Stomach (tissue), 9 donors: Measurements from ENCODE around the gene NHERF1. TPM values are rescaled to one million over a fixed set of nuclear protein-coding genes. Genes with fewer than 3 reads are reported as not detected.

Experiments used
- DNase-seq, 2 donors: peaks; one replicate each; pipeline versions ENCODE4 v3.0.0 to v3.0.0-alpha.2; 2013 to 2019
- H3K27ac ChIP-seq, 5 donors: fragments of 200-600 bp in 4 of 5; sonication (generic) in 4 of 5; one replicate each; pipeline ENCODE4 v1.5.1; 2013 to 2019; ENCODE audit warnings: mild to moderate bottlenecking in 1 of 5, moderate library complexity in 1 of 5
- H3K27me3 ChIP-seq, 3 donors: fragments of 200-600 bp; sonication (generic); one replicate each; pipeline ENCODE4 v1.5.1; 2017 to 2019; ENCODE audit warnings: mixed run types in 1 of 3
- H3K36me3 ChIP-seq, 4 donors: fragments of 200-600 bp; sonication (generic); 1 replicate in 3 of 4; 2 replicates in 1 of 4; pipeline ENCODE4 v1.5.1; 2016 to 2019
- H3K4me1 ChIP-seq, 4 donors: fragments of 200-600 bp; sonication (generic); one replicate each; pipeline ENCODE4 v1.5.1; 2016 to 2019
- H3K4me3 ChIP-seq, 4 donors: fragments of 200-600 bp; sonication (generic) in 3 of 4; one replicate each; pipeline ENCODE4 v1.5.1; 2016 to 2019; ENCODE audit warnings: mild to moderate bottlenecking in 1 of 4
- H3K9me3 ChIP-seq, 4 donors: fragments of 200-600 bp; sonication (generic); one replicate each; pipeline ENCODE4 v1.5.1; 2016 to 2019
- EP300 ChIP-seq: sonication (generic); formaldehyde crosslinking; IDR thresholded peaks from one replicate; pipeline ENCODE4 v1.6.1; 2017; ENCODE audit warnings: antibody characterized with exemption
- POLR2A ChIP-seq, 4 donors: fragments of 450-650 bp; IDR thresholded peaks; one replicate each; pipeline ENCODE4 v1.6.1; 2016; ENCODE audit warnings: antibody characterized with exemption in 4 of 4, control low read depth in 2 of 4, mild to moderate bottlenecking in 1 of 4, moderate library complexity in 1 of 4
- POLR2AphosphoS5 ChIP-seq, 3 donors: sonication (generic); formaldehyde crosslinking; IDR thresholded peaks; one replicate each; pipeline ENCODE4 v1.6.1; 2016; ENCODE audit warnings: antibody characterized with exemption in 3 of 3
- WGBS, 5 donors: extraction: QIAGEN DNeasy Blood & Tissue Kit in 3 of 5; methylation state at CpG; one replicate each; pipeline versions ENCODE4 v1.1.5 to v1.1.7; 2013 to 2018; 5-methylcytosine and 5-hydroxymethylcytosine counted together
- intact Hi-C: fragments of 100-400 bp; cut with DNase I; formaldehyde crosslinking; loops from one replicate; pipeline ENCODE4 v1.15.1; 2023; ENCODE audit warnings: low total_unique reads
- polyA plus RNA-seq, 3 donors: library from polyadenylated mRNA; stranded (reverse); fragments of 200-250 nt; gene quantifications; one replicate each; pipeline ENCODE4 v1.2.3, GENCODE V29; 2013
- total RNA-seq, 5 donors: library from RNA; depleted of rRNA; stranded (reverse); fragments of >200 nt; gene quantifications; one replicate each; pipeline versions ENCODE4 v1.1.0 to v1.2.3, GENCODE V29; 2014 to 2016
- TF ChIP-seq, protein P1 (sequence below), 7 experiments: fragments of 450-650 bp in 4 of 7; fragments of 200-600 bp in 3 of 7; sonication (generic) in 3 of 7; IDR thresholded peaks; one replicate each; pipeline ENCODE4 v1.5.1; 2016 to 2019; ENCODE audit warnings: antibody characterized with exemption in 7 of 7, control low read depth in 2 of 7, mild to moderate bottlenecking in 1 of 7
- donor health status: healthy with polysubstance abuse.
- donor health status: Bipolar disorder and iron deficiency.
- donor health status: healthy.

Gene NHERF1
- total and polyA plus RNA-seq, 8 donors: 14.9 to 152 (median 82.4) TPM

DNA sequence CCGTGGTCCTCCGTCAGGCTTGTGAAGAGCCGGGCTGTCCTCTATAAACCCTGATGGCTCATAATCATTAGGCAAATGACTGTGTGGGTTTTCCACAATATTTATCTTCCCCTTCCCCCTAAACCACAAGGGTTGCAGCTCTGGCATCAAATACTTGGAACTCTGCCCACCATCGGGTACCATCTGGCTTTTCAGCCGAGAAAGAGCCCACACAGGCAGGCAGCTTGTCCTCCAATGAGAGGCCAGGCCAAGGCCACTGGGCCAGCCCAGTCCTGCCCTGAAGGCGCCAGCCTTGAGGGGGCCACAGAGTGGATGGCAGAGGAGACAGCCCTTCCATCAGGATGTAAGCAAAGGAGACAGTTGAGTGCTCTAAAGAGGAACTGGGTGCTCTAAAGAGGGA, 59.5 kb downstream of the NHERF1 start:
- intact Hi-C loops: no loop called here
- H3K27me3 ChIP-seq: no peaks in the 10 kb centered on the region
- TF ChIP-seq EP300 (no peak), POLR2AphosphoS5 (IDR thresholded peaks at IDR 0.05) (no peak), POLR2A (IDR thresholded peaks at IDR 0.05) (no peak)
- TF ChIP-seq, protein P1, sequence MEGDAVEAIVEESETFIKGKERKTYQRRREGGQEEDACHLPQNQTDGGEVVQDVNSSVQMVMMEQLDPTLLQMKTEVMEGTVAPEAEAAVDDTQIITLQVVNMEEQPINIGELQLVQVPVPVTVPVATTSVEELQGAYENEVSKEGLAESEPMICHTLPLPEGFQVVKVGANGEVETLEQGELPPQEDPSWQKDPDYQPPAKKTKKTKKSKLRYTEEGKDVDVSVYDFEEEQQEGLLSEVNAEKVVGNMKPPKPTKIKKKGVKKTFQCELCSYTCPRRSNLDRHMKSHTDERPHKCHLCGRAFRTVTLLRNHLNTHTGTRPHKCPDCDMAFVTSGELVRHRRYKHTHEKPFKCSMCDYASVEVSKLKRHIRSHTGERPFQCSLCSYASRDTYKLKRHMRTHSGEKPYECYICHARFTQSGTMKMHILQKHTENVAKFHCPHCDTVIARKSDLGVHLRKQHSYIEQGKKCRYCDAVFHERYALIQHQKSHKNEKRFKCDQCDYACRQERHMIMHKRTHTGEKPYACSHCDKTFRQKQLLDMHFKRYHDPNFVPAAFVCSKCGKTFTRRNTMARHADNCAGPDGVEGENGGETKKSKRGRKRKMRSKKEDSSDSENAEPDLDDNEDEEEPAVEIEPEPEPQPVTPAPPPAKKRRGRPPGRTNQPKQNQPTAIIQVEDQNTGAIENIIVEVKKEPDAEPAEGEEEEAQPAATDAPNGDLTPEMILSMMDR (IDR thresholded peaks at IDR 0.05): no peak
- 58 to 79% (median 69%) methylated on average over 5 to 6 of the region's 6 CpGs for WGBS, 5 donors
- H3K4me3 ChIP-seq: no peak overlapping the region
- peaks cover 0 to 63% (median 56%) of the 10 kb centered on the region in 4 donors for H3K36me3 ChIP-seq
- H3K9me3 ChIP-seq: no peaks in the 10 kb centered on the region
- peak in 1 of 2 donors; percentile 69 for DNase-seq
- peaks cover 0 to 24% (median 0%) of the 10 kb centered on the region in 4 donors for H3K4me1 ChIP-seq
- no peak overlapping the region for H3K27ac ChIP-seq

DNA sequence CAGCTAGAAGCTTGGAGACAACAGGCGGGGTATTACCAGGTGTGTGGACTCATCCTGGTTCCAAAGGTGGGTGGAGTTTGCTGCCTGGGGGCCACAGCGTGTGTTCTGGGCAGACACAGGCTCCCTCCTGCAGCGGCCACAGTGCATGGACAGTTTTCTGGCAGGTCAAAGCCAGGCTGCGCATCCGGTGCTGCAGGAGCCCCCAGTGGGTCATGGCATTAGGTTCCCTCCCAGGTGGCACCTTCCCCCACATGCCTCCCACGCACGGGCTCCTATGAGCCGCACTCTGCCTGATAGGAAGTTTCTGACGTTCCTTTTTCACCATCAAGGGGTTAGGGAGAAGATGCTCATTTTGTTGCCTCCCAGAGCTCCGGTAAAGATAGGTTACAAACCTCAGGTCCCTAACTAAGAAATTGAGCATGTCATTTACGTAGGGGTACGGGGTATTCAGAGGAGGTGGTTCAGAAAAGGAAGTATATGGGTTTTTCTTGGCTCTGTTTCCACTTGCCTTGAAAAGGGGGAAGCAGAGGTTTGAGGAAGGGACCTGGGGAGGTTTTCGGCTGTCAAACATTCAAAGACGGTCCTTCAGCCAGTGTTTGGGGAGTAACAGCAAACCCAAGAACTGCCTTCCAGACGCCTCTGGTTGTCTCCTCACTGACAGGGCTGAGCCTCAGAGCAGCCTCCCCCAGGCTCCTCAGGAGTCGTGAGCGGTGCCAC, 60.4 kb downstream of the NHERF1 start:
- no peak overlapping the region for H3K27ac ChIP-seq
- intact Hi-C loops: no loop called here
- H3K4me1 ChIP-seq: peaks cover 0 to 24% (median 0%) of the 10 kb centered on the region in 4 donors
- WGBS, 5 donors: 87 to 88% (median 87%) methylated on average over 16 to 17 of the region's 17 CpGs
- DNase-seq: no peak
- no peak overlapping the region for H3K4me3 ChIP-seq
- no peak for TF ChIP-seq EP300
- TF ChIP-seq POLR2AphosphoS5 (IDR thresholded peaks at IDR 0.05): no peak
- TF ChIP-seq POLR2A (IDR thresholded peaks at IDR 0.05): no peak
- TF ChIP-seq, protein P1 (IDR thresholded peaks at IDR 0.05): no peak
- no peaks in the 10 kb centered on the region for H3K9me3 ChIP-seq
- H3K36me3 ChIP-seq: peaks cover 0 to 64% (median 53%) of the 10 kb centered on the region in 4 donors
- H3K27me3 ChIP-seq: no peaks in the 10 kb centered on the region

GRCh38 chr17:74810699-74811485, 62.5 kb downstream of the NHERF1 start:
- Histone ChIP-seq H3K27me3 (no peaks in the 10 kb centered on the region), H3K9me3 (no peaks in the 10 kb centered on the region), H3K4me1 (peaks cover 0 to 24% (median 0%) of the 10 kb centered on the region in 4 donors), H3K4me3 (no peak overlapping the region), H3K36me3 (peaks cover 0 to 49% (median 32%) of the 10 kb centered on the region in 4 donors), H3K27ac (no peak overlapping the region)
- WGBS, 5 donors: 86 to 93% (median 91%) methylated on average over 15 of the region's 15 CpGs
- intact Hi-C loops: no loop called here
- TF ChIP-seq EP300 (no peak), POLR2AphosphoS5 (IDR thresholded peaks at IDR 0.05) (no peak), POLR2A (IDR thresholded peaks at IDR 0.05) (no peak)
- TF ChIP-seq, protein P1 (IDR thresholded peaks at IDR 0.05): no peak
- no peak for DNase-seq

DNA sequence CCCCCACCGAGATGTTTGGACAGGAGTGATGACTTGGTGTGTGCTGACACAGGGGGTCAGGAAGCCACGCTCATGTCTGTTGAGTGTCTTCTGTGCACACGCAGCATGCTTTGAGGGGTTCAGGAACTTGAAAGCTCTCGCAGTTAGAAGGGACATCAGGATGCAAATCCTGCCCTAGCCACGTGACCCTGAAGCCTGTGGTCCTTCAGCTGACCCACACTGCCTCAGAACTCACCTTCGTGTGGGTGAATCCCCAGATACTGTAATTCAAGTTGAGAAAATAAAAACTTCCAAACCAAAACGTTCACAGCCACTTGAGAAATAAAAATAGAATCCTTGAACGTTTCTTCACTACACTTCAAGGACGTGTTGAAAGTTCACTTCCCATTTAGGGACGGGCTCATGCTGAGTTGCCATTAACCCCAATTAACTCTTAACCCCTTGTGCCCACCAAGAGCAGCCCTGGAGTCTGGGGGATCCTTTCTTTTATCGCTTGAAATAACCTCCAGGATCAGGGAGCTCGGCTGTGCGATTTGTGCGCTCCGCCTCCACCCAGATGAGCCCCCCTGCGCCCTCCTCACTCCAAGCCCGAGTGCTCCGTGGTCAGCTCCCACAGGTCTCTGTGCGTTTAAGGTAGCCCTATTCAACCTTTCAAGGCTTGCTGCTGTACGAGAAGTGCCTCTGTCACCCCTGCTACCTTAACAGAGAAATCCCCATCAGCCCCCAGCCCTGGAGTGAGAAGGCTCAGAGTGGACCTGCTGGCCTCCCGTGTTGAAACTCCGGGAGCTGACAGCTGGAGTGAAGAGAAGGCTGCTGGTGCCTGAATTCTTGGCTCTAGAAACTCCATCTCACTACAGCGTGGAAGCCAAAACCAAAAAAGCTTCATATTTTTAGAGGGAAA, 63.9 kb downstream of the NHERF1 start:
- TF ChIP-seq EP300: no peak
- no peak for TF ChIP-seq POLR2AphosphoS5 (IDR thresholded peaks at IDR 0.05)
- TF ChIP-seq, protein P1 (IDR thresholded peaks at IDR 0.05): no peak
- no peak for TF ChIP-seq POLR2A (IDR thresholded peaks at IDR 0.05)
- Histone ChIP-seq H3K4me3 (no peak overlapping the region), H3K9me3 (no peaks in the 10 kb centered on the region), H3K27me3 (no peaks in the 10 kb centered on the region), H3K36me3 (peaks cover 0 to 47% (median 29%) of the 10 kb centered on the region in 4 donors), H3K27ac (peak overlapping the region in 1 of 5 donors; percentile 17), H3K4me1 (peaks cover 0 to 24% (median 0%) of the 10 kb centered on the region in 4 donors)
- WGBS, 5 donors: 55 to 70% (median 64%) methylated on average over 21 to 23 of the region's 23 CpGs
- intact Hi-C loops: no loop called here
- peak in 1 of 2 donors; percentile 41 for DNase-seq
